H9 (cell line): ENCODE measurements around the gene NFASC. TPM values are rescaled to one million over a fixed set of nuclear protein-coding genes. Genes with fewer than 3 reads are reported as not detected.

Experiments
- DNase-seq: peaks from one replicate; pipeline ENCODE4 v3.0.0-alpha.2; 2017
- H2AFZ ChIP-seq: one replicate; pipeline ENCODE4 v1.6.1; 2013; ENCODE audit warnings: mild to moderate bottlenecking, low read length, control low read depth, moderate library complexity
- H2AK5ac ChIP-seq: 2 replicates; pipeline ENCODE4 v1.6.1; 2013; ENCODE audit warnings: low read length, control low read depth, mixed read lengths; ENCODE audit not compliant: insufficient read length
- H2BK120ac ChIP-seq: one replicate; pipeline ENCODE4 v1.6.1; 2013; ENCODE audit warnings: low read depth, mild to moderate bottlenecking, low read length, control low read depth, inconsistent platforms; ENCODE audit not compliant: poor library complexity, severe bottlenecking
- H2BK12ac ChIP-seq: 2 replicates; pipeline ENCODE4 v1.6.1; 2013; ENCODE audit warnings: low read length, control low read depth, mixed read lengths, low read depth; ENCODE audit not compliant: insufficient read length
- H2BK15ac ChIP-seq: 2 replicates; pipeline ENCODE4 v1.6.1; 2013; ENCODE audit warnings: low read depth, low read length, control low read depth
- H2BK20ac ChIP-seq: one replicate; pipeline ENCODE4 v1.6.1; 2013; ENCODE audit warnings: low read depth, mild to moderate bottlenecking, low read length, control low read depth, inconsistent platforms; ENCODE audit not compliant: poor library complexity, severe bottlenecking
- H2BK5ac ChIP-seq: 2 replicates; pipeline ENCODE4 v1.6.1; 2013; ENCODE audit warnings: low read length, control low read depth, mixed read lengths; ENCODE audit not compliant: insufficient read length
- H3K14ac ChIP-seq: 2 replicates; pipeline ENCODE4 v1.6.1; 2013; ENCODE audit warnings: low read length, control low read depth; ENCODE audit not compliant: insufficient read depth
- H3K18ac ChIP-seq: 2 replicates; pipeline ENCODE4 v1.6.1; 2013; ENCODE audit warnings: low read depth, mild to moderate bottlenecking, mixed read lengths, low read length, control low read depth; ENCODE audit not compliant: insufficient read length
- H3K23ac ChIP-seq: 2 replicates; pipeline ENCODE4 v1.6.1; 2013; ENCODE audit warnings: low read length, control low read depth, mixed read lengths, low read depth; ENCODE audit not compliant: insufficient read length
- H3K23me2 ChIP-seq: 2 replicates; pipeline ENCODE4 v1.6.1; 2013; ENCODE audit warnings: low read depth, mild to moderate bottlenecking, mixed read lengths, low read length, control low read depth; ENCODE audit not compliant: insufficient read length, poor library complexity, severe bottlenecking
- H3K27ac ChIP-seq: 2 replicates; pipeline ENCODE4 v1.5.1; 2013; ENCODE audit warnings: low read length, control low read depth, mixed read lengths, low read depth; ENCODE audit not compliant: insufficient read length
- H3K27me3 ChIP-seq: 2 replicates; pipeline ENCODE4 v1.6.1; 2013; ENCODE audit warnings: low read length, control low read depth, inconsistent platforms; ENCODE audit not compliant: insufficient read depth
- H3K4ac ChIP-seq: 2 replicates; pipeline ENCODE4 v1.6.1; 2013; ENCODE audit warnings: low read depth, mild to moderate bottlenecking, control low read depth, inconsistent platforms, low read length, moderate library complexity
- H3K4me1 ChIP-seq: 2 replicates; pipeline ENCODE4 v1.6.1; 2013; ENCODE audit warnings: low read length, control low read depth, inconsistent platforms; ENCODE audit not compliant: insufficient read depth
- H3K4me2 ChIP-seq: 2 replicates; pipeline ENCODE4 v1.6.1; 2013; ENCODE audit warnings: low read length, control low read depth, mixed read lengths; ENCODE audit not compliant: insufficient read length, insufficient read depth
- H3K56ac ChIP-seq: 2 replicates; pipeline ENCODE4 v1.6.1; 2013; ENCODE audit warnings: low read depth, mild to moderate bottlenecking, mixed read lengths, low read length, control low read depth; ENCODE audit not compliant: insufficient read length
- H3K79me1 ChIP-seq: 2 replicates; pipeline ENCODE4 v1.6.1; 2013; ENCODE audit warnings: low read depth, mild to moderate bottlenecking, moderate library complexity, low read length, control low read depth, inconsistent platforms; ENCODE audit not compliant: insufficient read depth, poor library complexity, severe bottlenecking
- H3K79me2 ChIP-seq: 2 replicates; pipeline ENCODE4 v1.6.1; 2013; ENCODE audit warnings: low read length, control low read depth, inconsistent platforms; ENCODE audit not compliant: insufficient read depth
- H3K9ac ChIP-seq: 2 replicates; pipeline ENCODE4 v1.6.1; 2013; ENCODE audit warnings: low read length, control low read depth, mixed read lengths; ENCODE audit not compliant: insufficient read length; ENCODE audit errors: extremely low read depth
- H3K9me3 ChIP-seq: one replicate; pipeline ENCODE4 v1.6.1; 2013; ENCODE audit warnings: low read depth, low read length, inconsistent platforms; ENCODE audit not compliant: control insufficient read depth
- H3T11ph ChIP-seq: one replicate; pipeline ENCODE4 v1.6.1; 2013; ENCODE audit warnings: mild to moderate bottlenecking, low read length, control low read depth, inconsistent platforms
- H4K20me1 ChIP-seq: one replicate; pipeline ENCODE4 v1.6.1; 2013; ENCODE audit not compliant: control insufficient read depth, insufficient read length, insufficient read depth
- H4K5ac ChIP-seq: 2 replicates; pipeline ENCODE4 v1.6.1; 2013; ENCODE audit warnings: low read depth, mild to moderate bottlenecking, mixed read lengths, low read length, control low read depth; ENCODE audit not compliant: insufficient read length
- H4K8ac ChIP-seq: replicated peaks from 2 replicates; pipeline ENCODE4 v1.6.1; 2013; ENCODE audit warnings: low read length, control low read depth, mixed read lengths, low read depth; ENCODE audit not compliant: insufficient read length
- H4K91ac ChIP-seq: 2 replicates; pipeline ENCODE4 v1.6.1; 2013; ENCODE audit warnings: low read depth, mild to moderate bottlenecking, moderate library complexity, mixed read lengths, low read length, control low read depth; ENCODE audit not compliant: insufficient read length
- H3K27ac Mint-ChIP-seq, 3 experiments: 2 replicates in 2 of 3; 3 replicates in 1 of 3; pipeline ENCODE4 v1.8.0; 2020 to 2021; ENCODE audit warnings: mixed read lengths in 3 of 3, mild to moderate bottlenecking in 1 of 3, moderate library complexity in 1 of 3
- H3K27me3 Mint-ChIP-seq: 2 replicates; pipeline ENCODE4 v1.8.0; 2021; ENCODE audit warnings: low read depth, mild to moderate bottlenecking, moderate library complexity, mixed read lengths
- H3K36me3 Mint-ChIP-seq, 3 experiments: 2 replicates in 2 of 3; 3 replicates in 1 of 3; pipeline ENCODE4 v1.8.0; 2020 to 2021; ENCODE audit warnings: low read depth in 3 of 3, mixed read lengths in 3 of 3; ENCODE audit not compliant: insufficient read depth in 1 of 3
- H3K4me1 Mint-ChIP-seq, 2 experiments: 2 replicates each; pipeline ENCODE4 v1.8.0; 2020; ENCODE audit warnings: mixed read lengths in 2 of 2
- H3K4me3 Mint-ChIP-seq, 2 experiments: 2 replicates in 1 of 2; 3 replicates in 1 of 2; pipeline ENCODE4 v1.8.0; 2020 to 2021; ENCODE audit warnings: mild to moderate bottlenecking in 2 of 2, mixed read lengths in 2 of 2, moderate library complexity in 1 of 2
- H3K9me3 Mint-ChIP-seq, 2 experiments: 2 replicates in 1 of 2; 3 replicates in 1 of 2; pipeline ENCODE4 v1.8.0; 2020; ENCODE audit warnings: mild to moderate bottlenecking in 2 of 2, mixed read lengths in 2 of 2, moderate library complexity in 1 of 2
- CTCF ChIP-seq: fragments of 200-600 bp; sonication (generic); conservative IDR thresholded peaks from 3 replicates; pipeline ENCODE4 v1.8.0; 2021; ENCODE audit warnings: antibody characterized with exemption, mild to moderate bottlenecking
- WGBS: extraction: QIAGEN DNeasy Blood & Tissue Kit; methylation state at CpG from one replicate; pipeline ENCODE4 v1.1.7; 2013; ENCODE audit warnings: missing lambda C conversion rate, low lambda C conversion rate, mixed read lengths; ENCODE audit not compliant: insufficient read length; ENCODE audit errors: extremely low coverage; 5-methylcytosine and 5-hydroxymethylcytosine counted together
- total RNA-seq: library from RNA; stranded (reverse); gene quantifications from 2 replicates; pipeline ENCODE4 v1.2.1, GENCODE V29; 2021

Gene NFASC
- total RNA-seq, 1 experiment from 2014 or later = 5.0 TPM

- H3K79me2 ChIP-seq = no peaks in the 10 kb centered on the region
- no CpG with 5 or more reads among the region's 53 CpGs for WGBS
- H2BK12ac ChIP-seq = no peak overlapping the region
- H2BK5ac ChIP-seq = no peak overlapping the region
- H3K9me3 ChIP-seq = no peaks in the 10 kb centered on the region
- no peak overlapping the region for H2AK5ac ChIP-seq
- H3K27ac ChIP-seq = no peak overlapping the region
- Mint-ChIP-seq H3K4me1 (peaks cover 21 to 27% of the 10 kb centered on the region in 2 experiments), H3K9me3 (no peaks in the 10 kb centered on the region), H3K27me3 (peaks cover 19% of the 10 kb centered on the region), H3K4me3 (peak overlapping the region; percentile 53 to 88), H3K36me3 (no peaks in the 10 kb centered on the region), H3K27ac (no peak overlapping the region)
- no peak overlapping the region for H3K18ac ChIP-seq
- no peak overlapping the region for H4K5ac ChIP-seq
- peaks cover 5% of the 10 kb centered on the region for H3K23me2 ChIP-seq
- peak overlapping the region; percentile 86 for H3K4me2 ChIP-seq
- no peaks in the 10 kb centered on the region for H3K4me1 ChIP-seq
- H3K56ac ChIP-seq = no peak overlapping the region
- no peak overlapping the region for H2BK15ac ChIP-seq
- H4K8ac ChIP-seq = no peak overlapping the region
- H3K23ac ChIP-seq = no peak overlapping the region
- H2BK20ac ChIP-seq = no peak overlapping the region
- peak; percentile 40; the same call in 2 of the 3 replicates for TF ChIP-seq CTCF
- H3K4ac ChIP-seq = no peak overlapping the region
- H2BK120ac ChIP-seq = no peak overlapping the region
- H3T11ph ChIP-seq = no peak overlapping the region
- H4K91ac ChIP-seq = no peak overlapping the region
- H3K14ac ChIP-seq = no peak overlapping the region
- no peak overlapping the region for H3K9ac ChIP-seq
- H3K27me3 ChIP-seq = no peaks in the 10 kb centered on the region; the same call in 1 of the 2 replicates
- H2AFZ ChIP-seq = no peak overlapping the region
- DNase-seq = peak; percentile 89
- no peaks in the 10 kb centered on the region for H3K79me1 ChIP-seq
- H4K20me1 ChIP-seq = no peaks in the 10 kb centered on the region
These were observed 42.3 kb upstream of the NFASC start for GRCh38 chr1:204828352-204828850.
